H1 (cell line): Measurements from ENCODE around the gene CLCF1.

ENCODE experiments used
- CEBPB ChIP-seq: IDR thresholded peaks from 2 replicates; pipeline ENCODE4 v1.6.1; 2012; ENCODE audit warnings: low read depth, low read length
- CHD1 ChIP-seq: IDR thresholded peaks from 2 replicates; pipeline ENCODE4 v1.6.1; 2012; ENCODE audit warnings: low read depth, low read length, improper control_type of control experiment
- CHD2 ChIP-seq: IDR thresholded peaks from 2 replicates; pipeline ENCODE4 v1.6.1; 2012; ENCODE audit warnings: low read length, improper control_type of control experiment
- CTCF ChIP-seq, 3 experiments: IDR thresholded peaks; 1 replicate in 2 of 3; 2 replicates in 1 of 3; pipeline versions ENCODE4 v1.5.1 to v1.6.1; 2011; ENCODE audit warnings: low read length in 3 of 3, mild to moderate bottlenecking in 3 of 3, inconsistent platforms in 2 of 3, low read depth in 1 of 3, moderate library complexity in 1 of 3; ENCODE audit not compliant: insufficient read depth in 1 of 3; ENCODE audit errors: control extremely low read depth in 1 of 3
- EZH2 ChIP-seq: fragments of 200-600 bp; sonication (generic); IDR thresholded peaks from 2 replicates; pipeline ENCODE4 v1.7.1; 2012; ENCODE audit warnings: low read depth, mild to moderate bottlenecking, moderate library complexity, low read length, inconsistent platforms; ENCODE audit not compliant: severe bottlenecking
- GABPA ChIP-seq: IDR thresholded peaks from 2 replicates; pipeline ENCODE4 v1.6.1; 2011; ENCODE audit warnings: mild to moderate bottlenecking, low read length, moderate library complexity, borderline replicate concordance; ENCODE audit not compliant: insufficient read depth
- PHF8 ChIP-seq: fragments of 200-600 bp; sonication (generic); conservative IDR thresholded peaks from 2 replicates; pipeline ENCODE4 v1.7.1; 2012; ENCODE audit warnings: low read depth, mild to moderate bottlenecking, inconsistent platforms, low read length, moderate library complexity

DNA sequence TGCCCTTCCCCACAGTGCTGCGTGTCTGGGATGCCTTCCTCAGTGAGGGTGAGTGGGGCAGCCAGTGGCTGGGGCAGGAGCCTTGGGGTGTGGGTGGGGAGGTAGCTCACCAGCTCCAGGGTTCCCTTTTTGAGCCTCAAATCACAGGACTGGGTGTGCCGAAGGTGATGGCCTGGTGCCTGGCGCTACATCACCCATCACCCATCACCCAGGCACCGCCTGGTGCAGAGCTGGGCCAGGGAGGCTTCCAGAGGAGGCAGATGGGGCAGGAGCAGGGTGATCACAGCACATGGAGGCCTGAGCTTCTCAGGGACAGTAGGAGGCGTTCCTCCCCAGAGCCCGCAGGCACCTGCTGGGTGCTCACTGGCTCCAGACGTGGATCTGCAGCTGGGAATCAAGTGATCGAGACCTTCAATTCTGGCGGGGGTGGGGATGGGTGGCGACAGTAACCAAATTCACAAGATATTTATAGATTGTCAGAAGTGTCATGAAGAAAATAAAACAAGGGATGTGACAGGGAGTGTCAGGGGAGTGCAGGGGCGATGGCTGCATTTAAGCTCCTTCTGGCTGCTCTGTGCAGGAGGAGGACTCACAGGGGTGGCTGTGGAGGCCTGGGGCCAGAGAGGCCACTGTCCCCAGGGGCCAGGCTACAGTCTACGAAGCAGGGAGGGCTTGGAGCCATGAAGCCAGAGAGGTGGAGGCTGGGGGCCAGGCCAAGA, 33.7 kb upstream of the CLCF1 start:
- TF ChIP-seq PHF8 (no peak), CEBPB (no peak), CHD2 (no peak), CTCF (IDR thresholded peaks at IDR 0.05; ENCODE audit: control extremely low read depth in 1 of 3, insufficient read depth in 1 of 3, low read depth in 1 of 3, low read length in 3 of 3) (no peak), EZH2 (no peak), CHD1 (no peak), GABPA (no peak)
